HL-60 (cell line): ENCODE data around the gene DNM3.

Experiments
- DNase-seq, 2 experiments: peaks; one replicate each; pipeline ENCODE4 v3.0.0-alpha.2; 2010 to 2020; ENCODE audit warnings: low read depth in 1 of 2, low spot score in 1 of 2
- H3K27ac ChIP-seq: fragments of 250-450 bp; sonication (Bioruptor Pico); replicated peaks from 2 replicates; pipeline ENCODE4 v1.5.1; 2020; ENCODE audit warnings: mild to moderate bottlenecking, moderate library complexity
- H3K27me3 ChIP-seq: fragments of 250-450 bp; sonication (Bioruptor Pico); 2 replicates; pipeline ENCODE4 v1.5.1; 2021; ENCODE audit warnings: mild to moderate bottlenecking, moderate library complexity; ENCODE audit not compliant: insufficient read depth, poor library complexity, severe bottlenecking
- H3K4me3 ChIP-seq: replicated peaks from 2 replicates; pipeline ENCODE4 v1.5.1; 2011; ENCODE audit warnings: mild to moderate bottlenecking, control low read depth, low read length; ENCODE audit not compliant: insufficient read depth
- CTCF ChIP-seq: IDR thresholded peaks from one replicate; pipeline ENCODE4 v1.5.1; 2011; ENCODE audit warnings: low read length, control low read depth, inconsistent platforms; ENCODE audit not compliant: insufficient read depth
- GABPA ChIP-seq: IDR thresholded peaks from 2 replicates; pipeline ENCODE4 v1.6.1; 2012; ENCODE audit warnings: low read depth
- POLR2AphosphoS5 ChIP-seq: IDR thresholded peaks from 2 replicates; pipeline ENCODE4 v1.6.1; 2012; ENCODE audit warnings: low read depth
- REST ChIP-seq: IDR thresholded peaks from 2 replicates; pipeline ENCODE4 v1.6.1; 2012; ENCODE audit warnings: low read depth; ENCODE audit not compliant: insufficient replicate concordance
- SPI1 ChIP-seq: IDR thresholded peaks from 2 replicates; pipeline ENCODE4 v1.6.1; 2012; ENCODE audit warnings: low read depth, mild to moderate bottlenecking, borderline replicate concordance

The DNM3 gene

GRCh38 chr1:171916315-171916771 is 75.0 kb downstream of the DNM3 start:
- Histone ChIP-seq H3K27ac (no peak overlapping the region), H3K27me3 (no peaks in the 10 kb centered on the region), H3K4me3 (no peak overlapping the region)
- no peak for TF ChIP-seq REST
- DNase-seq = no peak

- H3K4me3 ChIP-seq = no peak overlapping the region
- H3K27ac ChIP-seq = no peak overlapping the region
- no peak for DNase-seq
- H3K27me3 ChIP-seq = no peaks in the 10 kb centered on the region
- TF ChIP-seq REST (no peak), CTCF (no peak), GABPA (no peak), SPI1 (no peak), POLR2AphosphoS5 (no peak)
Measured at GRCh38 chr1:171917331-171917730, 76.0 kb downstream of the DNM3 start.

GRCh38 chr1:171919891-171920887 is 78.9 kb downstream of the DNM3 start:
- no peak for DNase-seq
- Histone ChIP-seq H3K27me3 (peaks cover 2% of the 10 kb centered on the region), H3K4me3 (no peak overlapping the region), H3K27ac (no peak overlapping the region)
- no peak for TF ChIP-seq SPI1
- TF ChIP-seq POLR2AphosphoS5 = no peak
- TF ChIP-seq GABPA = no peak
- no peak for TF ChIP-seq CTCF
- TF ChIP-seq REST = no peak
